CD4-positive, alpha-beta T cell (primary cell): Measurements from ENCODE around the gene B4GALT5. TPM values are rescaled to one million over a fixed set of nuclear protein-coding genes. Genes with fewer than 3 reads are reported as not detected.
A peak's percentile ranks its signal among the peaks of the same experiment; 100 is the strongest.
"Not testable (repeated sequence)": the region's sequence is repeated elsewhere in the genome, so short reads cannot be mapped to it uniquely, and the experiment has no call there.

Experiments
- ATAC-seq: fragments of 200-7000 bp; cut with Tn5 transposase; one replicate; pipeline ENCODE4 v1.10.0; 2022; ENCODE audit warnings: mild to moderate bottlenecking; ENCODE audit not compliant: poor library complexity
- CTCF ChIA-PET: fragments of 350-600 bp; sonication (Branson Sonifier 250); formaldehyde crosslinking; loops from one replicate; lab custom pipeline; 2021; ENCODE audit warnings: antibody characterized with exemption, inconsistent platforms; lab: Charles Lee
- POLR2A ChIA-PET: fragments of 350-600 bp; sonication (Branson Sonifier 250); formaldehyde crosslinking; loops from one replicate; lab custom pipeline; 2021; ENCODE audit warnings: antibody characterized with exemption, inconsistent platforms; lab: Charles Lee
- DNase-seq, 14 experiments: peaks; one replicate each; pipeline ENCODE4 v3.0.0-alpha.2; 2013 to 2020; ENCODE audit warnings: mixed read lengths in 2 of 14
- H3K27ac ChIP-seq, 2 donors: one replicate each; pipeline versions ENCODE4 v1.5.1 to v1.7.0; 2013; ENCODE audit warnings: low read length in 2 of 2, low read depth in 1 of 2, mild to moderate bottlenecking in 1 of 2
- H3K27me3 ChIP-seq, 2 experiments: 1 replicate in 1 of 2; 2 replicates in 1 of 2; pipeline versions ENCODE4 v1.6.1 to v1.7.0; 2013; ENCODE audit warnings: low read length in 2 of 2, control low read depth in 1 of 2, mild to moderate bottlenecking in 1 of 2, moderate library complexity in 1 of 2; ENCODE audit not compliant: insufficient read depth in 2 of 2, control insufficient read depth in 1 of 2
- H3K36me3 ChIP-seq: one replicate; pipeline ENCODE4 v1.6.1; 2013; ENCODE audit warnings: low read length, control low read depth; ENCODE audit not compliant: insufficient read depth
- H3K4me1 ChIP-seq: one replicate; pipeline ENCODE4 v1.6.1; 2013; ENCODE audit warnings: low read length, control low read depth; ENCODE audit not compliant: insufficient read depth
- H3K4me3 ChIP-seq: one replicate; pipeline ENCODE4 v1.5.1; 2013; ENCODE audit warnings: mild to moderate bottlenecking, low read length, moderate library complexity
- H3K9me3 ChIP-seq, 2 experiments: 1 replicate in 1 of 2; 2 replicates in 1 of 2; pipeline versions ENCODE4 v1.6.1 to v1.7.0; 2013; ENCODE audit warnings: low read length in 2 of 2, mild to moderate bottlenecking in 2 of 2, control low read depth in 1 of 2, moderate library complexity in 1 of 2; ENCODE audit not compliant: control insufficient read depth in 1 of 2, insufficient read depth in 1 of 2
- H3K27ac Mint-ChIP-seq: one replicate; pipeline ENCODE4 v1.8.0; 2020; ENCODE audit warnings: mixed read lengths
- H3K27me3 Mint-ChIP-seq: one replicate; pipeline ENCODE4 v1.8.0; 2021; ENCODE audit warnings: mixed read lengths
- H3K36me3 Mint-ChIP-seq: one replicate; pipeline ENCODE4 v1.8.0; 2021; ENCODE audit warnings: low read depth, mixed read lengths
- H3K4me1 Mint-ChIP-seq: one replicate; pipeline ENCODE4 v1.8.0; 2021; ENCODE audit warnings: low read depth, mixed read lengths
- H3K4me3 Mint-ChIP-seq: one replicate; pipeline ENCODE4 v1.8.0; 2020; ENCODE audit warnings: mild to moderate bottlenecking, mixed read lengths
- H3K9me3 Mint-ChIP-seq: one replicate; pipeline ENCODE4 v1.8.0; 2020; ENCODE audit warnings: mixed read lengths
- intact Hi-C, 2 experiments: fragments of 100-400 bp; cut with DNase I in 1 of 2; cut with micrococcal nuclease in 1 of 2; formaldehyde crosslinking; loops; one replicate each; pipeline versions ENCODE4 v1.15.1 to v1.9.0; 2023 to 2025; cut with DNase I, micrococcal nuclease
- total RNA-seq, 174 experiments: library from RNA in 2 of 174; stranded (reverse) in 2 of 174; gene quantifications; one replicate each; pipeline ENCODE4 v1.2.3 and lab custom pipeline; 2021 to 2026
- TF ChIP-seq, protein P1 (sequence below): fragments of 200-600 bp; IDR thresholded peaks from one replicate; pipeline ENCODE4 v1.8.0; 2022; ENCODE audit warnings: antibody characterized with exemption, mild to moderate bottlenecking

The B4GALT5 gene
- total RNA-seq, 2 experiments from 2014 or later = 3.1 to 3.2 TPM

DNA sequence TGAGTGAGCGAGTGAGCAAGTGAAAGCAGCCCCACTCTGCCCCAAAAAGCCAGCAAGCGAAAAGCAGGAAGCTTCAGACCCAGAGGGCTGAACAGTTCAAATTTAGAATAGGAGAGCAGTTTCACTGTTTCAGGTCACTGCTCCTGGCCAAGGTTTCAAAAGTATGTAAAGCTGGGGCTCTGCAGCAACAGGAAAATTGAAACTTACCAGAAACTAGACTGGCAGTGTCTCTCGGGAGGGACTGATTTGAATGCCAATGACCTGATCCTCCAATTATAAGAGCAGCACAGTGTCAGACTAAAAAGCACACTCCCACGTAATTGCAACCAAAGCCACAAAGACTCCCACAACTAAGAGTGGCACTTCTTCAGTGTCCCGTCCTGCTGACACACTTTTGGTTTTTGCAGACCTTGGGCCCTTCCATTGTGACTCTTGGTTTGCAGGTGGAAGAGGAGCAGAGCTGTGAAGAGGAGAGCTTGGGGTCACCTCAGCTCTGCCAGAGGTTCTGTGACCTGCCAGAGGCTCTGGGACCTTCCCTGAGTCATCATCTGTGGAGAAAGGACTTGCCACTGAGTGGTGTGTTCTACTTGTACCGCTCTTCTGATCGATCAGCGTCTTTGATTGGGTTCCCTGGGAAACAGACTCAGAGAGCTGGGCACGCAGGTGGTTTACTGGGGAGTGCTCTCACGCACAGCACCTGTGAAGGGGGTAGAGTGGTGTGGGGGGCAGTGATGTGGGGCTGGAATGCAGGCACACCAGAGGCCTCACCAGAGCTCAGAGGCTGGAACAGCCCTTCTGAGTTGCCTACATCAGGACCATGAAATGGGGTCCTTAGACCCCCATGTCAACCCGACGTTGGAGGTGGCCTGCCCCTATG, 93.1 kb downstream of the B4GALT5 start:
- DNase-seq (peak in 1 of 14 experiments; percentile 20), ATAC-seq (no peak)
- H3K36me3 ChIP-seq = no peaks in the 10 kb centered on the region
- peaks cover 2% of the 10 kb centered on the region for H3K4me1 ChIP-seq
- intact Hi-C loops = no loop called here
- Mint-ChIP-seq H3K27ac (no peak overlapping the region), H3K4me1 (no peaks in the 10 kb centered on the region), H3K9me3 (no peaks in the 10 kb centered on the region), H3K4me3 (no peak overlapping the region), H3K27me3 (peaks cover 10% of the 10 kb centered on the region), H3K36me3 (no peaks in the 10 kb centered on the region)
- TF ChIP-seq, protein P1, sequence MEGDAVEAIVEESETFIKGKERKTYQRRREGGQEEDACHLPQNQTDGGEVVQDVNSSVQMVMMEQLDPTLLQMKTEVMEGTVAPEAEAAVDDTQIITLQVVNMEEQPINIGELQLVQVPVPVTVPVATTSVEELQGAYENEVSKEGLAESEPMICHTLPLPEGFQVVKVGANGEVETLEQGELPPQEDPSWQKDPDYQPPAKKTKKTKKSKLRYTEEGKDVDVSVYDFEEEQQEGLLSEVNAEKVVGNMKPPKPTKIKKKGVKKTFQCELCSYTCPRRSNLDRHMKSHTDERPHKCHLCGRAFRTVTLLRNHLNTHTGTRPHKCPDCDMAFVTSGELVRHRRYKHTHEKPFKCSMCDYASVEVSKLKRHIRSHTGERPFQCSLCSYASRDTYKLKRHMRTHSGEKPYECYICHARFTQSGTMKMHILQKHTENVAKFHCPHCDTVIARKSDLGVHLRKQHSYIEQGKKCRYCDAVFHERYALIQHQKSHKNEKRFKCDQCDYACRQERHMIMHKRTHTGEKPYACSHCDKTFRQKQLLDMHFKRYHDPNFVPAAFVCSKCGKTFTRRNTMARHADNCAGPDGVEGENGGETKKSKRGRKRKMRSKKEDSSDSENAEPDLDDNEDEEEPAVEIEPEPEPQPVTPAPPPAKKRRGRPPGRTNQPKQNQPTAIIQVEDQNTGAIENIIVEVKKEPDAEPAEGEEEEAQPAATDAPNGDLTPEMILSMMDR = no peak
- H3K27me3 ChIP-seq = no peaks in the 10 kb centered on the region
- ChIA-PET CTCF (no interaction called here), POLR2A (no interaction called here)
- peaks cover 4 to 6% of the 10 kb centered on the region in 2 experiments for H3K9me3 ChIP-seq
- no peak overlapping the region for H3K4me3 ChIP-seq
- H3K27ac ChIP-seq = no peak overlapping the region

DNA sequence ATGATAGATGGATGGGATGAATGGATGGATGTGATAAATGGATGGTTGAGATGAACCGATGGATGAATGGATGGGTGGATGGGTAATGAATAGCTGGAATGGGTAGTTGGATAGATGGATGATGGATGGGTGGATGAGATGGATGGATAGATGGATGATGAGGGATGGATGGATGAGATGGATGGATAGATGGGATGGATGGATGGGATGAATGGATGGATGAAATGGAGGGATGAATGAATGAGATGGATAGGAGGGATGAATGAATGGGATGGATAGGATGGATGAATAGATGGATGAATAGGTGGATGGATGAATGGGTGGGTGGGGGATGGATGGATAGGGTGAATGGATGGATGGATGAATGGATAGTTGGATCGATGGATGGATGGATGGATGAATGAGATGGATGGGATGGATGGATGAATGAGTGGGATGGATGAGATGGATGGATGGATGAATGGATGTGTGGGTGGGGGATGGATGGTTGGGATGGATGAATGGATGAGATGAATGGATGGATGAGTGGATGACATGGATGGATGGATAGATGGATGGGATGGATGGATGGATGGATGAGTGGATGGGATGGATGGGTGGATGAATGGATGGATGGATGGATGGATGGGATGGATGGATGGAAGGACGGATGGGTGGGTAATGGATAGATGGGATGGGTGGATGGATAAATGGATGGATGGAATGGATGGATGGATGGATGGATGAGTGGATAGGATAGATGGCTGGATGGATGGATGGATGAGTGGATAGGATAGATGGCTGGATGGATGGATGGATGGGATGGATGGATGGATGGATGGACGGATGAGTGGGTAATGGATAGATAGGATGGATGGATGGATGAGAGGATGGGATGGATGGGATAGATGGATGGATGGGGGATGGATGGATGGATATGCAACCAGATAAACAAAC, 94.3 kb downstream of the B4GALT5 start:
- ChIA-PET CTCF (no interaction called here), POLR2A (no interaction called here)
- Mint-ChIP-seq H3K4me1 (no peaks in the 10 kb centered on the region), H3K36me3 (no peaks in the 10 kb centered on the region), H3K27ac (no peak overlapping the region), H3K27me3 (peaks cover 6% of the 10 kb centered on the region), H3K4me3 (no peak overlapping the region), H3K9me3 (no peaks in the 10 kb centered on the region)
- H3K27me3 ChIP-seq = no peaks in the 10 kb centered on the region
- DNase-seq = no peak
- H3K4me3 ChIP-seq = no peak overlapping the region
- no peak for ATAC-seq
- no peak overlapping the region for H3K27ac ChIP-seq
- H3K4me1 ChIP-seq = peaks cover 2% of the 10 kb centered on the region
- TF ChIP-seq, protein P1 = no peak
- no peaks in the 10 kb centered on the region for H3K36me3 ChIP-seq
- intact Hi-C loops = loop anchor here in 1 of 2 experiments (10.0 kb wide), 1 partner anchor 105 kb away; no protein-coding TSS in a partner anchor
- peaks cover 4 to 6% of the 10 kb centered on the region in 2 experiments for H3K9me3 ChIP-seq

DNA sequence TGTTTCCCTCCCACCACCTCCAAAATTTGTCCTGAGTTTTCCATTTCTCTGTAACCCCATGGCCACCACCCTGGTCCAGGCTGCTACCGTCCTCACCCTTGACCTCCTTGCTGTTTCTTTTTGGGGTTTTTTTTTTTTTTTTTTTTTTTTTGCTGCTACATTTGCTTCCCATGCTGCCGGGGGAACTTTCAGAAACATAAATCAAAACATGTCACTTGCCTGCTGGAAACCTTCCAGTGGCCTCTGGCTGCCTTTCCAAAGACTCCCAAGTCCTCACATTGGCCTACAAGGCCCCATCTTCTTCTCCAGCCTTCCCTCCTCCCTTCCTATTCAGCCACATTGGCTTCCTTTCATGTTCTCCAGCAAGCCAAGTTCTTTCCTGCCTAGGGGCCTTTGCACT, 95.4 kb downstream of the B4GALT5 start:
- ChIA-PET POLR2A (no interaction called here), CTCF (interaction anchor here (0.6 kb wide), 1 partner anchor 554 kb away, joined by 3 read pairs; no protein-coding TSS in a partner anchor)
- ATAC-seq (no peak), DNase-seq (no peak)
- Histone ChIP-seq H3K27me3 (no peaks in the 10 kb centered on the region), H3K27ac (no peak overlapping the region), H3K4me1 (peaks cover 2% of the 10 kb centered on the region), H3K36me3 (no peaks in the 10 kb centered on the region), H3K9me3 (peaks cover 4 to 6% of the 10 kb centered on the region in 2 experiments), H3K4me3 (no peak overlapping the region)
- Mint-ChIP-seq H3K36me3 (no peaks in the 10 kb centered on the region), H3K27ac (no peak overlapping the region), H3K4me1 (no peaks in the 10 kb centered on the region), H3K4me3 (no peak overlapping the region), H3K27me3 (peaks cover 6% of the 10 kb centered on the region), H3K9me3 (no peaks in the 10 kb centered on the region)
- intact Hi-C loops = loop anchor here in 1 of 2 experiments (10.0 kb wide), 1 partner anchor 107 kb away; no protein-coding TSS in a partner anchor
- TF ChIP-seq, protein P1 = no peak

DNA sequence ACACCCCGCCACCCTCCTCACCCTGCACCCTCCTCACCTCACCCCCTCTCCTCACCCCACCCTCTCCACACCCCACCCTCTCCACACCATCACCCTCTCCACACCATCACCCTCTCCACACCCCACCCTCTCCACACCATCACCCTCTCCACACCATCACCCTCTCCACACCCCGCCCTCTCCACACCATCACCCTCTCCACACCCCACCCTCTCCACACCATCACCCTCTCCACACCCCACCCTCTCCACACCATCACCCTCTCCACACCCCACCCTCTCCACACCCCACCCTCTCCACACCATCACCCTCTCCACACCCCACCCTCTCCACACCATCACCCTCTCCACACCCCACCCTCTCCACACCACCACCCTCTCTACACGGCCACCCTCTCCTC, 96.3 kb downstream of the B4GALT5 start:
- POLR2A ChIA-PET, H3K4me3 Mint-ChIP-seq, H3K4me1 ChIP-seq, H3K36me3 Mint-ChIP-seq, H3K4me3 ChIP-seq, H3K27me3 Mint-ChIP-seq, H3K4me1 Mint-ChIP-seq, H3K27ac ChIP-seq, H3K27ac Mint-ChIP-seq, DNase-seq, H3K36me3 ChIP-seq, H3K27me3 ChIP-seq, H3K9me3 Mint-ChIP-seq, H3K9me3 ChIP-seq, ATAC-seq, CTCF ChIA-PET: not testable (repeated sequence)
- intact Hi-C loops = loop anchor here in 1 of 2 experiments (10.0 kb wide), 1 partner anchor 107 kb away; no protein-coding TSS in a partner anchor
